NB4 (cell line): ENCODE data around the gene CDHR2.

Source experiments
- DNase-seq: peaks from one replicate; pipeline ENCODE4 v3.0.0; 2010; ENCODE audit warnings: low read depth
- H3K4me3 ChIP-seq: one replicate; pipeline ENCODE4 v1.5.1; 2011; ENCODE audit warnings: mild to moderate bottlenecking, low read depth, low read length, moderate library complexity
- CTCF ChIP-seq: IDR thresholded peaks from one replicate; pipeline ENCODE4 v1.5.1; 2012; ENCODE audit warnings: low read depth, low read length
- MAX ChIP-seq: IDR thresholded peaks from 2 replicates; pipeline ENCODE4 v1.6.1; 2011; ENCODE audit warnings: low read depth, low read length
- MYC ChIP-seq: IDR thresholded peaks from 2 replicates; pipeline ENCODE4 v1.6.1; 2011; ENCODE audit warnings: low read depth, low read length
- POLR2A ChIP-seq: IDR thresholded peaks from 2 replicates; pipeline ENCODE4 v1.6.1; 2011; ENCODE audit warnings: mild to moderate bottlenecking; ENCODE audit not compliant: insufficient read length; ENCODE audit errors: extremely low read depth

CDHR2 gene

GRCh38 chr5:176527246-176528222 is 21.6 kb upstream of the CDHR2 start:
- H3K4me3 ChIP-seq, result no peak overlapping the region
- DNase-seq, result no peak
- TF ChIP-seq MAX (no peak), POLR2A (no peak), CTCF (no peak), MYC (no peak)

GRCh38 chr5:176528301-176528700 is 20.8 kb upstream of the CDHR2 start:
- TF ChIP-seq POLR2A, result no peak
- no peak for TF ChIP-seq CTCF
- no peak for TF ChIP-seq MYC
- TF ChIP-seq MAX, result no peak
- H3K4me3 ChIP-seq, result no peak overlapping the region
- DNase-seq, result no peak

GRCh38 chr5:176528761-176529115 is 20.4 kb upstream of the CDHR2 start:
- H3K4me3 ChIP-seq, result no peak overlapping the region
- DNase-seq, result no peak

GRCh38 chr5:176529116-176529740 is 19.9 kb upstream of the CDHR2 start:
- DNase-seq, result no peak
- TF ChIP-seq CTCF, result no peak
- no peak for TF ChIP-seq MAX
- TF ChIP-seq MYC, result no peak
- no peak for TF ChIP-seq POLR2A
- no peak overlapping the region for H3K4me3 ChIP-seq

More at GRCh38 chr5:176528761-176529115, 20.4 kb upstream of the CDHR2 start:
- TF ChIP-seq POLR2A, result no peak
- no peak for TF ChIP-seq CTCF
- TF ChIP-seq MAX, result no peak
- TF ChIP-seq MYC, result no peak

- H3K4me3 ChIP-seq, result no peak overlapping the region
- TF ChIP-seq MAX, result no peak
- no peak for TF ChIP-seq POLR2A
- no peak for TF ChIP-seq MYC
- no peak for TF ChIP-seq CTCF
- DNase-seq, result no peak
These were observed 19.4 kb upstream of the CDHR2 start for GRCh38 chr5:176529741-176530141.
